ENCODE results near the gene CEP152.

DNA sequence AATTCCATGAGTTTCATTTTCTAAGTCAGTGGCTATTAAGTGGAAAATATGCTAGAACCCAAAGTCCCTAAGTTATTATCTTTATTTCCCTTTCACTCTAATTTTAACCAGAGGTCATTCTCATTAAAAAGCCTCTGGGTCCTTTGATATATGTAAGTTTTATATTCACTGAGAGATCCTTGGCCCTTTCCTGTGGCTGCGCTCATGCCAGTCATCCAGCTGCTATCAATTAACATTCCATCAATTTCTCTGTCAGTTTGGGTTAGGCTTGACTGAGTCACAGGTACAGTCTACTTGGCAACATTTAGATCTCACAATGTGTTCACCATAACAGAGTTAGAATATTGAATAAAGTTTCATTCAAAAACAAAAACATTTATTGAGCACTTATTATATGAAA lies 107.3 kb downstream of the CEP152 start:
- TF ChIP-seq POLR2A (IDR thresholded peaks at IDR 0.05) (no peak), POLR2AphosphoS5 (IDR thresholded peaks at IDR 0.05) (no peak)
